ENCODE results near the gene FAM83D. TPM values are rescaled to one million over a fixed set of nuclear protein-coding genes. Genes with fewer than 3 reads are reported as not detected.
"Not testable (repeated sequence)": the region's sequence is repeated elsewhere in the genome, so short reads cannot be mapped to it uniquely, and the experiment has no call there.

FAM83D gene
- polyA plus RNA-seq, 1 donor from 2014 or later = 0.75 TPM

GRCh38 chr20:38960187-38960687 is 34.0 kb downstream of the FAM83D start:
- H3K27me3 Mint-ChIP-seq, H3K9me3 Mint-ChIP-seq, H3K27ac Mint-ChIP-seq, H3K36me3 Mint-ChIP-seq: not testable (repeated sequence)
- Mint-ChIP-seq H3K4me3 (peak overlapping the region in 1 of 4 donors; percentile 13), H3K4me1 (peaks cover 14% of the 10 kb centered on the region in 3 donors)

- peak overlapping the region; percentile 89 to 98 (median 97) for H3K27ac Mint-ChIP-seq
- no peaks in the 10 kb centered on the region for H3K9me3 Mint-ChIP-seq
- peaks cover 14% of the 10 kb centered on the region in 3 donors for H3K4me1 Mint-ChIP-seq
Observed at GRCh38 chr20:38961530-38962043, 35.4 kb downstream of the FAM83D start.

GRCh38 chr20:38962044-38962927 is 36.1 kb downstream of the FAM83D start, which contains the start of gene DHX35:
DHX35 (plus strand) TSS chr20:38962344; CDS start chr20:38962368, 24 bp downstream.
- Mint-ChIP-seq H3K4me1 (peaks cover 14% of the 10 kb centered on the region in 3 donors), H3K36me3 (no peaks in the 10 kb centered on the region), H3K27ac (peak within 1 kb of the TSS; percentile 89 to 98 (median 97)), H3K27me3 (no peaks in the 10 kb centered on the region), H3K9me3 (no peaks in the 10 kb centered on the region), H3K4me3 (peak within 1 kb of the TSS; percentile 92 to 99 (median 96))

More at GRCh38 chr20:38961530-38962043, 35.4 kb downstream of the FAM83D start:
- H3K36me3 Mint-ChIP-seq = no peaks in the 10 kb centered on the region
- peak overlapping the region; percentile 92 to 99 (median 96) for H3K4me3 Mint-ChIP-seq
- no peaks in the 10 kb centered on the region for H3K27me3 Mint-ChIP-seq

GRCh38 chr20:38962928-38963401 is 36.7 kb downstream of the FAM83D start:
- Mint-ChIP-seq H3K4me3 (peak overlapping the region; percentile 92 to 99 (median 96)), H3K9me3 (no peaks in the 10 kb centered on the region), H3K27me3 (no peaks in the 10 kb centered on the region), H3K4me1 (peaks cover 14% of the 10 kb centered on the region in 3 donors), H3K27ac (peak overlapping the region; percentile 89 to 97 (median 97)), H3K36me3 (no peaks in the 10 kb centered on the region)

- Mint-ChIP-seq H3K27me3 (no peaks in the 10 kb centered on the region), H3K4me3 (peak overlapping the region in 1 of 4 donors; percentile 56), H3K36me3 (no peaks in the 10 kb centered on the region), H3K27ac (no peak overlapping the region), H3K9me3 (no peaks in the 10 kb centered on the region), H3K4me1 (peaks cover 14% of the 10 kb centered on the region in 3 donors)
Observed at GRCh38 chr20:38963745-38964144, 37.5 kb downstream of the FAM83D start.

GRCh38 chr20:38965264-38965663 is 39.0 kb downstream of the FAM83D start:
- peak overlapping the region in 1 of 4 donors; percentile 56 for H3K4me3 Mint-ChIP-seq
- peaks cover 14% of the 10 kb centered on the region in 3 donors for H3K4me1 Mint-ChIP-seq
- H3K27ac Mint-ChIP-seq = no peak overlapping the region
- H3K27me3 Mint-ChIP-seq = no peaks in the 10 kb centered on the region
- H3K9me3 Mint-ChIP-seq = no peaks in the 10 kb centered on the region
- no peaks in the 10 kb centered on the region for H3K36me3 Mint-ChIP-seq

- Mint-ChIP-seq H3K9me3 (no peaks in the 10 kb centered on the region), H3K4me3 (no peak overlapping the region), H3K27me3 (no peaks in the 10 kb centered on the region), H3K4me1 (peaks cover under 1 to 3% (median 2%) of the 10 kb centered on the region in 3 donors), H3K36me3 (peaks cover 2% of the 10 kb centered on the region), H3K27ac (no peak overlapping the region)
Observed at GRCh38 chr20:38968090-38968489, 41.9 kb downstream of the FAM83D start.

GRCh38 chr20:38969708-38970107 is 43.5 kb downstream of the FAM83D start:
- Mint-ChIP-seq H3K9me3 (no peaks in the 10 kb centered on the region), H3K4me3 (no peak overlapping the region), H3K36me3 (peaks cover 8% of the 10 kb centered on the region), H3K27me3 (no peaks in the 10 kb centered on the region), H3K4me1 (no peaks in the 10 kb centered on the region), H3K27ac (no peak overlapping the region)

GRCh38 chr20:38970302-38970701 is 44.1 kb downstream of the FAM83D start:
- Mint-ChIP-seq H3K4me1 (no peaks in the 10 kb centered on the region), H3K27ac (no peak overlapping the region), H3K4me3 (no peak overlapping the region), H3K27me3 (no peaks in the 10 kb centered on the region), H3K9me3 (no peaks in the 10 kb centered on the region), H3K36me3 (peaks cover 8% of the 10 kb centered on the region)

- H3K27me3 Mint-ChIP-seq = no peaks in the 10 kb centered on the region
- no peak overlapping the region for H3K27ac Mint-ChIP-seq
- H3K9me3 Mint-ChIP-seq = no peaks in the 10 kb centered on the region
- peaks cover 8% of the 10 kb centered on the region for H3K36me3 Mint-ChIP-seq
- H3K4me3 Mint-ChIP-seq = no peak overlapping the region
- H3K4me1 Mint-ChIP-seq = no peaks in the 10 kb centered on the region
Observed at GRCh38 chr20:38973107-38973506, 46.9 kb downstream of the FAM83D start.

- Mint-ChIP-seq H3K27ac (no peak overlapping the region), H3K9me3 (no peaks in the 10 kb centered on the region), H3K27me3 (no peaks in the 10 kb centered on the region), H3K4me1 (no peaks in the 10 kb centered on the region), H3K4me3 (no peak overlapping the region), H3K36me3 (peaks cover 8% of the 10 kb centered on the region)
Observed at GRCh38 chr20:38973645-38974044, 47.4 kb downstream of the FAM83D start.

- H3K27ac Mint-ChIP-seq = no peak overlapping the region
- H3K27me3 Mint-ChIP-seq = no peaks in the 10 kb centered on the region
- no peak overlapping the region for H3K4me3 Mint-ChIP-seq
- H3K9me3 Mint-ChIP-seq = no peaks in the 10 kb centered on the region
- peaks cover 9% of the 10 kb centered on the region for H3K36me3 Mint-ChIP-seq
- no peaks in the 10 kb centered on the region for H3K4me1 Mint-ChIP-seq
Observed at GRCh38 chr20:38975539-38976120, 49.4 kb downstream of the FAM83D start.

- Mint-ChIP-seq H3K4me1 (no peaks in the 10 kb centered on the region), H3K27ac (no peak overlapping the region), H3K4me3 (no peak overlapping the region), H3K27me3 (no peaks in the 10 kb centered on the region), H3K9me3 (no peaks in the 10 kb centered on the region), H3K36me3 (peaks cover 5% of the 10 kb centered on the region)
Observed at GRCh38 chr20:38979434-38979833, 53.2 kb downstream of the FAM83D start.

- Mint-ChIP-seq H3K27me3 (no peaks in the 10 kb centered on the region), H3K4me1 (no peaks in the 10 kb centered on the region), H3K9me3 (no peaks in the 10 kb centered on the region), H3K27ac (no peak overlapping the region), H3K36me3 (peaks cover 7% of the 10 kb centered on the region), H3K4me3 (no peak overlapping the region)
Observed at GRCh38 chr20:38979842-38980241, 53.6 kb downstream of the FAM83D start.

- H3K9me3 Mint-ChIP-seq = no peaks in the 10 kb centered on the region
- H3K27me3 Mint-ChIP-seq = no peaks in the 10 kb centered on the region
- H3K4me3 Mint-ChIP-seq = no peak overlapping the region
- no peak overlapping the region for H3K27ac Mint-ChIP-seq
- H3K4me1 Mint-ChIP-seq = peaks cover 7 to 9% (median 7%) of the 10 kb centered on the region in 3 donors
- peaks cover 7% of the 10 kb centered on the region for H3K36me3 Mint-ChIP-seq
Observed at GRCh38 chr20:38982291-38982690, 56.1 kb downstream of the FAM83D start.
